Liver (tissue), 3 donors: ENCODE results near the gene BAHCC1.

ENCODE experiments used
- ATF3 ChIP-seq: IDR thresholded peaks from 2 replicates; pipeline ENCODE4 v1.6.1; 2016; ENCODE audit warnings: antibody characterized with exemption
- CTCF ChIP-seq: fragments of 150-350 bp; IDR thresholded peaks from 2 replicates; pipeline ENCODE4 v1.5.1; 2017; ENCODE audit warnings: improper control_type of control experiment, low read depth, low read length; ENCODE audit not compliant: missing input control
- EGR1 ChIP-seq, 2 donors: IDR thresholded peaks; 2 replicates each; pipeline ENCODE4 v1.6.1; 2016 to 2018; ENCODE audit warnings: antibody characterized with exemption in 2 of 2, low read depth in 2 of 2
- HNF4A ChIP-seq, 2 donors: conservative IDR thresholded peaks; 2 replicates each; pipeline ENCODE4 v1.6.1; 2016; ENCODE audit warnings: antibody characterized with exemption in 2 of 2, mild to moderate bottlenecking in 2 of 2
- MAX ChIP-seq: IDR thresholded peaks from 2 replicates; pipeline ENCODE4 v1.6.1; 2016; ENCODE audit warnings: antibody characterized with exemption
- REST ChIP-seq: IDR thresholded peaks from 2 replicates; pipeline ENCODE4 v1.6.1; 2016; ENCODE audit warnings: antibody characterized with exemption, mild to moderate bottlenecking
- SP1 ChIP-seq: IDR thresholded peaks from 2 replicates; pipeline ENCODE4 v1.6.1; 2018; ENCODE audit warnings: antibody characterized with exemption, mild to moderate bottlenecking
- TAF1 ChIP-seq: conservative IDR thresholded peaks from 2 replicates; pipeline ENCODE4 v1.6.1; 2016; ENCODE audit warnings: antibody characterized with exemption, mild to moderate bottlenecking
- YY1 ChIP-seq: IDR thresholded peaks from 2 replicates; pipeline ENCODE4 v1.6.1; 2016; ENCODE audit warnings: antibody characterized with exemption, mild to moderate bottlenecking
- donor health status: healthy.
- donor health status: healthy.

- TF ChIP-seq TAF1 (no peak), CTCF (no peak), REST (no peak), SP1 (no peak), EGR1 (IDR thresholded peaks at IDR 0.05; ENCODE audit: low read depth in 2 of 2) (no peak), MAX (no peak), ATF3 (no peak), YY1 (no peak), HNF4A (conservative IDR thresholded peaks at IDR 0.05) (no peak)
Measured at GRCh38 chr17:81399481-81400153, 4.4 kb downstream of the BAHCC1 start.
